Measurements from ENCODE around the gene PRPF6. TPM values are rescaled to one million over a fixed set of nuclear protein-coding genes. Genes with fewer than 3 reads are reported as not detected.

The PRPF6 gene
- total and polyA plus RNA-seq, 2 donors (not counting 3 experiments of a cell fraction or from before 2014, with no cell fraction given), result 35.3 to 67.4 TPM

GRCh38 chr20:64006490-64006889 lies 25.6 kb downstream of the PRPF6 start:
- CTCF ChIA-PET, result no interaction called here
- POLR2A ChIA-PET, result no interaction called here

More at GRCh38 chr20:64006490-64006889, 25.6 kb downstream of the PRPF6 start:
- BruUV-seq (replicated peaks), result no TSS peak
- dilution Hi-C loops (cut with MboI; ENCODE audit: extremely low pct_ligation_motif_present, low sequenced_read_pairs) (no loop called here), intact Hi-C loops (cut with micrococcal nuclease) (no loop called here)
- FAIRE-seq (no peak), DNase-seq (ENCODE audit: low read depth, low spot score) (no peak)
- Histone ChIP-seq H3K27ac (ENCODE audit: insufficient read depth, low read depth, low read length) (no peak overlapping the region), H3K4me1 (ENCODE audit: control insufficient read depth, extremely low read depth, insufficient read depth, low read length) (peaks cover 2% of the 10 kb centered on the region), H4K20me1 (replicated peaks; ENCODE audit: control insufficient read depth, extremely low read depth, insufficient read depth, low read length) (no peaks in the 10 kb centered on the region), H3K27me3 (ENCODE audit: control insufficient read depth in 2 of 2, insufficient read depth in 2 of 2, low read length in 2 of 2) (no peaks in the 10 kb centered on the region), H3K9me1 (replicated peaks; ENCODE audit: control insufficient read depth, extremely low read depth, insufficient read depth, low read length) (no peaks in the 10 kb centered on the region), H3K4me2 (ENCODE audit: insufficient read depth, low read length) (no peak overlapping the region), H3K9ac (replicated peaks; ENCODE audit: extremely low read depth, insufficient read depth, low read length) (no peak overlapping the region), H3K79me2 (ENCODE audit: control insufficient read depth, insufficient read depth, low read length) (no peaks in the 10 kb centered on the region), H3K36me3 (ENCODE audit: control insufficient read depth in 2 of 2, extremely low read depth in 1 of 2, insufficient read depth in 2 of 2, low read length in 2 of 2) (peaks cover 12 to 54% of the 10 kb centered on the region in 2 experiments), H3K9me3 (replicated peaks; ENCODE audit: control insufficient read depth, insufficient read depth, low read length) (no peaks in the 10 kb centered on the region), H3K4me3 (replicated peaks in 1 of 3; ENCODE audit: insufficient read depth in 1 of 3, low read depth in 1 of 3, low read length in 3 of 3) (no peak overlapping the region), H2AFZ (ENCODE audit: low read depth, low read length) (no peak overlapping the region)
- TF ChIP-seq POLR2AphosphoS5 (IDR thresholded peaks at IDR 0.05; ENCODE audit: insufficient read depth, low read depth, low read length) (no peak), CTCF (IDR thresholded peaks at IDR 0.05; ENCODE audit: extremely low read depth in 1 of 2, insufficient read depth in 1 of 2, low read depth in 1 of 2, low read length in 2 of 2) (no peak), POLR2A (IDR thresholded peaks at IDR 0.05; ENCODE audit: low read depth, low read length) (no peak), MAX (IDR thresholded peaks at IDR 0.05; ENCODE audit: insufficient read depth, insufficient read length) (no peak), GATA2 (IDR thresholded peaks at IDR 0.05; ENCODE audit: insufficient read depth, insufficient read length, low read depth, low read length) (no peak), EZH2 (IDR thresholded peaks at IDR 0.05; ENCODE audit: borderline replicate concordance, low read depth, low read length, severe bottlenecking) (no peak)
